ENCODE results near the gene MAP1S.
"Not testable (repeated sequence)": the region's sequence is repeated elsewhere in the genome, so short reads cannot be mapped to it uniquely, and the experiment has no call there.

Gene MAP1S

DNA sequence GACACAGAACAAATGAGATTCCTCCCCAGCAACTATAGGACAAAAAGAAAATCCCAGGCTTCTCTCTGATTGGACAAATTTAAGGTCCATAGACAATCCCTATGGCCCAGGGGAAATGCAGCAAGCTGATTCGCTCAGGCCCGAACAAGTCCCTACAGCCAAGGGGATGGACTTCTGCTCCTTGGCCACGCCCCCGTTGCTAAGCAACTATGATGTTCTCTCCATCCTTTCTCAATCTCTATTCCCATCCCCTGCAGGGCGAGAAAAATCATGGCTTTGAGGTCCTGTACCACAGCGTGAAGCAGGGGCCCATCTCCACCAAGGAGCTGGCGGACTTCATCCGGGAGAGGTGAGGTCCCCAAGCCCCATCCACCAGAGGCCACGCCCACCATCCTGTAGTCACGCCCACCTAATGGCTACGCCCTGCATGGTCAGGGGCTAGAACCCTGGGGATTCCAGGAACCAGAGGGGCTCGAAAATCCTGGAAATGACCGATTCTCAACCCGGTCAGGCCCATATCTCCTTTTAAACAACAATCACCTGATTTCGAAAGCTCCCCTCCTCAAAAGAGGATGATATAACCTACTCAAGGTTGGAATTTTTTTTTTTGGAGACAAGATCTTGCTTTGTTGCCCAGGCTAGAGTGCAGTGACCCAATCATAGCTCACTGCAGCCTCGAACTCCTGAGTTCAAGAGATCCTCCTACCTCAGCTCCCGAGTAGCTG lies 43.4 kb downstream of the MAP1S start:
- DNase-seq (ENCODE audit: low read depth): no peak

GRCh38 chr19:17764348-17764747 lies 45.1 kb downstream of the MAP1S start:
- DNase-seq (ENCODE audit: low read depth): no peak

DNA sequence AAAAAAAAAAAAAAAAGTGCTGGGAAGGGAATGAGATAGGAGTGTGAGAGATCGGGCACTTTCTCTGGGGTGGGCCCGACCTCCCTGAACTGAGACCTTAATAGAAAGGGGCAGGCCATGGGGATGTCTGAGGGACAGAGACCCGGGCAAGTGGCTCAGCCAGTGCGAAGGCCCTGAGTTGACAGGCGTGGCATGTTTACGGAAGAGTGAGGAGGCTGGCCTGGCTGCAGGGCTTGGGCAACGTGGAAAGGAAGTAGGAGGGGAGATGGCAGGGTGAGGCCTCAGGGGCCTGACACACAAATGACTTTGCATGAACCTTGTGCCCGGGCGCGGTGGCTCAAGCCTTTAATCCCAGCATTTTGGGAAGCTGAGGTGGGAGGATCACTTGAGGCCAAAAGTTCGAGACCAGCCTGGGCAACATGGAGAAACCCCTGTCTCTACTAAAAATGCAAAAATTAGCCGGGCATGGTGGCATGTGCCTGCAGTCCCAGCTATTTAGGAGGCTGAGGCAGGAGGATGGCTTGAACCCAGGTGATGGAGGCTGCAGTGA lies 45.9 kb downstream of the MAP1S start:
- DNase-seq (ENCODE audit: low read depth): no peak

DNA sequence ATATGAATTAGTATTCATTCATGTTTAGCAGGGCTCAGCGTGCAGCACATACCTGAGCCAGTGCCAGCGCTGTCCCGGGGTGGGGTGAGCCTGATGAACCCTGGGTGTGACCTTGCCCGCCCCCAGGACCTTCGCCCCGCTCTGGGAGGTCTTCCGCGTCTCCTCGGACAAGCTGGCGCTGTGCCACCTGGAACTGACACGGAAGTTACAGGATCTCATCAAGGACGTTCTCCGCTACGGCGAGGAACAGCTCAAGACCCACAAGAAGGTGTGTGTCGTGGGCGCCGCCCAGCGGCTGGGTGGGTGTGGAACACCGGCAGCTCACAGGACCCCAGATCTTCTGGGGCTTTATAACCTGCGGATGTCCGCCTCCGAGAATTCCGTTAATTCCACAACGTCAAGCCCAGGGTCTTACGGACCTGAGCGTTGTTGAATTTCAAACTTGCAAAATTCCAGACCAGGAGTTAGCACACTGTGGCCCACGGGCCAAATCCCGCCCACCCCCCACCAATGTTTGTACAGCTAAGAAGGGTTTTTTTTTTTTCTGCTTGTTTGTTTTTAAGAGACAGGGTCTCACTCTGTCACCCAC lies 47.4 kb downstream of the MAP1S start:
- no peak for DNase-seq (ENCODE audit: low read depth)

GRCh38 chr19:17767559-17767958 lies 48.3 kb downstream of the MAP1S start:
- DNase-seq (ENCODE audit: low read depth): no peak

DNA sequence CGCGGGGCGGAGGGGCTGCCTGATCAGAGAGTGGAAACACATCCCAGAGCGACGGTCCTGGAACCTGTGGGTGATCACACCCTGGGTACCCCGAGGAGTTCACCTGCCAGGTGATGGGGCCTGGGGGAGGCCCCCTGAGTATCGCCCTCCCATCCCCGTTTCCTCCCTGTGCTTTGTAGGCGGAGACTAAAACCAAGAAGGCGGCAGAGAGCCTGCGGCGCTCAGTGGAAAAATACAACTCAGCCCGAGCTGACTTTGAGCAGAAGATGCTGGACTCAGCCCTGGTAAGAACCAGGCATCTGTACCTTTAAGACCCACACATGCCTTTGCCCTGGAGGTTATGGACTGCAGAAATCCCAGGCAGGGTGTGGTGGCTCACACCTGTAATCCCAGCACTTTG lies 51.3 kb downstream of the MAP1S start:
- DNase-seq (ENCODE audit: low read depth): no peak

GRCh38 chr19:17772172-17772571 lies 52.9 kb downstream of the MAP1S start:
- DNase-seq (ENCODE audit: low read depth): no peak

- no peak for DNase-seq (ENCODE audit: low read depth)
These were observed 56.1 kb downstream of the MAP1S start for GRCh38 chr19:17775245-17775927.

GRCh38 chr19:17775991-17776803 lies 56.9 kb downstream of the MAP1S start:
- DNase-seq (ENCODE audit: low read depth): no peak

DNA sequence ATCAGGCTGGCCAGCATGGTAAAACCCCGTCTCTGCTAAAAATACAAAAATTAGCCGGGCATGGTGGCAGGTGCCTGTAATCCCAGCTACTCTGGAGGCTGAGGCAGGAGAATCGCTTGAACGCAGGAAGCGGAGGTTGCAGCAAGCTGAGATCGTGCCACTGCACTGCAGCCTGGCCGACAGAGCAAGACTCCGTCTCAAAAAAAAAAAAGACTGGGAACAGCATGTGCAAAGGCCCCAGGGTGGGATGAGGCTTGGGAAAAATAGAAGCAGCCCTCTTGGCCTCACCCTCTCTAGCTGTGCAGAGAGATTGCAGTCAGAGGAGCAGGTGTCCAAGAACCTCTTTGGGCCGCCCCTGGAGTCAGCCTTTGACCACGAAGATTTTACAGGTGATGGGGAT lies 58.6 kb downstream of the MAP1S start:
- not testable (repeated sequence) for DNase-seq (ENCODE audit: low read depth)

- DNase-seq (ENCODE audit: low read depth): peak; percentile 37
These were observed 59.1 kb downstream of the MAP1S start for GRCh38 chr19:17778251-17778967.

GRCh38 chr19:17778968-17779929 lies 60.0 kb downstream of the MAP1S start:
- DNase-seq (ENCODE audit: low read depth): no peak

DNA sequence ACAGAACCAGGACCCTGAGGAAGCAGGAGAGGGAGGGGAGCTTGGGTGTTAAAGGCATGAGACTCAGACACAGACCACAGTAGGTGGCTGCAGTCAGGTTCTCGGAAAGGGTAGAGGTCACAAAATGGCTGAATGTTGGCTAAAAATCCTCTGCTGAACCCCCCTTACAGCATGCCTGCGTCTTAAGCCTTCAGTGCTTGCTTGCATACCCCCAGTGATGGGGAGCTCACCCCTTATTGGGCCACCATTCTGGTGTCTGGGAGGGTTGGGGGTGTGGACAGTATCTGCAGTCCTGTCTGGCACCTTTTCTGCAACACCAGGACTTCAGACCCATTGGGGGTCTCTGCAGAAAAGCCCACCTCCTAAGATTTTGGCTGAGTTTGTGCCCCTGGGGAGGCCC lies 61.5 kb downstream of the MAP1S start:
- DNase-seq (ENCODE audit: low read depth): no peak

DNA sequence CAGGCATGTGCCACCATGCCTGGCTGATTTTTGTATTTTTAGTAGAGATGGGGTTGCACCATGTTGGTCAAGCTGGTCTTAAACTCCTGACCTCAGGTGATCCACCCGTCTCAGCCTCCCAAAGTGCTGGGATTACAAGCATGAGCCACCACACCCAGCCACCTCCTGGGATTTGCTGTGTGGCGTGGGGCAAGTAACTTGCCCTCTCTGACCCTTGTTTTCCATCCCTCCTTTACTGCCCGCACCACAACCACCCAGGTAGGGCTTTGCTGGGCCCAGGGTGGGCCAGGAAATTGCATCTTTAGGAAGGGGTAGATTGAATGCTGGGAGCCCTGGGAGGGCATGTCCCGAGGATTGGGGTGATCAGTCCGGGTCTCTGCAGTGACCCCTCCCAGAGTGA lies 64.4 kb downstream of the MAP1S start:
- DNase-seq (ENCODE audit: low read depth): not testable (repeated sequence)
